NT2/D1 (cell line): Measurements from ENCODE around the gene DGAT2L6.
"Not testable (repeated sequence)": the region's sequence is repeated elsewhere in the genome, so short reads cannot be mapped to it uniquely, and the experiment has no call there.

Experiments
- DNase-seq: peaks from one replicate; pipeline ENCODE4 v3.0.0-alpha.2; 2011; ENCODE audit warnings: low read depth, low spot score
- H3K27me3 ChIP-seq: 2 replicates; pipeline ENCODE4 v1.6.0; 2011; ENCODE audit warnings: mild to moderate bottlenecking; ENCODE audit not compliant: insufficient read length, insufficient read depth
- H3K36me3 ChIP-seq: 2 replicates; pipeline ENCODE4 v1.6.1; 2011; ENCODE audit warnings: mild to moderate bottlenecking, low read length, mixed read lengths; ENCODE audit not compliant: insufficient read depth, insufficient read length
- H3K4me1 ChIP-seq: 2 replicates; pipeline ENCODE4 v1.5.1; 2011; ENCODE audit not compliant: insufficient read depth, insufficient read length
- H3K4me3 ChIP-seq: 2 replicates; pipeline ENCODE4 v1.5.1; 2011; ENCODE audit warnings: low read depth; ENCODE audit not compliant: insufficient read length
- H3K9ac ChIP-seq: 2 replicates; pipeline ENCODE4 v1.6.0; 2011; ENCODE audit warnings: low read depth; ENCODE audit not compliant: insufficient read length
- H3K9me3 ChIP-seq: 2 replicates; pipeline ENCODE4 v1.5.1; 2011; ENCODE audit warnings: mild to moderate bottlenecking, low read length; ENCODE audit not compliant: insufficient read depth
- SUZ12 ChIP-seq: IDR thresholded peaks from 2 replicates; pipeline ENCODE4 v1.6.1; 2011; ENCODE audit not compliant: insufficient read length, insufficient read depth; ENCODE audit errors: extremely low read depth
- YY1 ChIP-seq: IDR thresholded peaks from 2 replicates; pipeline ENCODE4 v1.6.1; 2011; ENCODE audit not compliant: insufficient read length, insufficient read depth
- ZNF274 ChIP-seq: IDR thresholded peaks from 2 replicates; pipeline ENCODE4 v1.6.1; 2011; ENCODE audit warnings: mild to moderate bottlenecking, low read depth, low read length

DGAT2L6 gene

DNA sequence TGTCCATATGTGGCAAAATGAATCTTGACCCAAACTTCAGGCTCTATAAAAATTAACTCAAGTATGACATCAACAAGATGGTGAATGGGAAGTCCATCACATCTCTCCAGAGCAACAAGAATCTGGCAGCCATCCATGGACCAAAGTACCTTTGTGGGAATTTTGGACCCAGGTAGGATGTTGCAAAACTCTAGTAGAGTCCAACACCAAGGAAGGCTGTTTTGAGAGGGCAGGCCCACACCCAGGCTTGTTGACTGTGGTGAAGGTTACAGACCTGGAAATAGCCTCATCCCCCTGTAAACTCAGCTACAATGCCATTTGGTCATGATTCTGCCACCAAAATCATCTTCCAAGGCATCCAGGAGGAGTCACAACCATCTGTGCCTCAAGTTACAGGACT lies 12.9 kb downstream of the DGAT2L6 start:
- Histone ChIP-seq H3K9ac (no peak overlapping the region), H3K27me3 (no peaks in the 10 kb centered on the region), H3K4me3 (no peak overlapping the region), H3K4me1 (no peaks in the 10 kb centered on the region), H3K36me3 (no peaks in the 10 kb centered on the region), H3K9me3 (no peaks in the 10 kb centered on the region)
- TF ChIP-seq ZNF274 (no peak), YY1 (no peak), SUZ12 (no peak)
- no peak for DNase-seq

DNA sequence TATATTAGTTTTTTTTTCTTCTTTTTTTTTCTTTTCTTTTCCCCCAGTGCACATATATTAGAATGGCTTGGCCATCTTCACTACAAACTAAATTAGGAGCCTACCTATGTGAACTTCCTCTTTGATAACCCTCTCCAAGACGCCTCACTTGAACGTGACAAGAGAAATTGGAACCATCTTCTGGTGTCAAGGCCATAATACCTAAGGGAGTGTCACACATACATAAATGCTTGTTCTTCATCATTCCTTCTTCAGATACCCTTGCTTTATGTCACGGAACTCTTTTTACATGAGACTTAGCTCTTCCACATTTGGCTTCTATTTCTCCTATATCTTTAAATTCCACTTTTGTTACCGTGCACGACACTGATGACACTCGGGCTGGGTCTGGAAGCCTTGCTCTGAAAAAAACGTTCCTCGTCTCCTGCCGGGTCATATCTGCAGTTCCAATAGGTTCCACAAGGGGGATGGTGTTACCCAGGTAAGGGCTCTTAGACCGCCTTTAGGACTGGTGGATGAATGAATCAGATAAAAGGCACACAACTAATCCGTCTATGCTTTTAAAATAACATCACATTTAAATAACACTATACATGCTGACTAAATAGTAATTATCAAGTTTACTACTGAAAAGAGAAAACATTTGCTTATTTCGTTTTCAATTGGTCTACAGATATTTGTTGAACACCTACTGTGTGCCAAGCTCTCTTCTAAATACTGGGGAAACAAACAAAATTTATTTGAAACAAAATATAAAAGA lies 19.9 kb downstream of the DGAT2L6 start:
- no peak overlapping the region for H3K4me3 ChIP-seq
- TF ChIP-seq YY1 = no peak
- no peak for TF ChIP-seq SUZ12
- TF ChIP-seq ZNF274 = no peak
- no peak overlapping the region for H3K9ac ChIP-seq
- no peaks in the 10 kb centered on the region for H3K36me3 ChIP-seq
- H3K9me3 ChIP-seq = no peaks in the 10 kb centered on the region
- H3K27me3 ChIP-seq = no peaks in the 10 kb centered on the region
- H3K4me1 ChIP-seq = no peaks in the 10 kb centered on the region
- peak; percentile 64 for DNase-seq

DNA sequence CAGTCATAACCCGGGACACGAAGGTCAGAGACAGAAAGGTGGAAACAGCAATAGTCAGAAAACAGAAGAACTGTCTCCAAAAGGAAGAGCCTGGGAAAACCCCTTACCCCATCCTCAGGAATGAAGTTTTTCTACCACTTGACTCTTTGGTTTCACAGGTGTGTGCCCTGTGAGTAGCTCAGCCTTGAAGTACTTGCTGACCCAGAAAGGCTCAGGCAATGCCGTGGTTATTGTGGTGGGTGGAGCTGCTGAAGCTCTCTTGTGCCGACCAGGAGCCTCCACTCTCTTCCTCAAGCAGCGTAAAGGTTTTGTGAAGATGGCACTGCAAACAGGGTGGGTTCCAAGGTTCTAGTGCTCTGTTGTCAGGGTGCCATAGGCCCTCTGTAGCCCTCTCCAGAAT lies 24.4 kb downstream of the DGAT2L6 start:
- H3K27me3 ChIP-seq = no peaks in the 10 kb centered on the region
- H3K9ac ChIP-seq = no peak overlapping the region
- TF ChIP-seq ZNF274 (no peak), SUZ12 (no peak), YY1 (no peak)
- no peaks in the 10 kb centered on the region for H3K4me1 ChIP-seq
- H3K9me3 ChIP-seq = no peaks in the 10 kb centered on the region
- H3K4me3 ChIP-seq = no peak overlapping the region
- no peak for DNase-seq
- no peaks in the 10 kb centered on the region for H3K36me3 ChIP-seq

DNA sequence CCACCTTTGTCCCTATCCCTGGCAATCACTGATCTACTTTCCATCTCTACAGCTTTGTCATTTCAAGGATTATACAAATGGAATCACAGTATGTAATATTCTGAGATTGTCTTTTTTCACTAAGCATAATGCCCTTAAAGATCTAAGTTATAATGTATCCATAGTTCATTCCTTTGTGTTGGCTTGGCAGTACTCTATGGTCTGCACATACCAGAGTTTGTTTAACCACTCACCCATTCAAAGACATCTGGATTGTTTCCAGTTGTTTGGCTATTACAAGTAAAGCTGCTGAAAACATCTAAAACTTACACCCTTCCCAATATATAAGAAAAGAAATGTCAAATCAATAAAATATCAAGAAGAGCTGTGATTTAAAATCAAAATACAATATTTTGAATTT lies 31.2 kb downstream of the DGAT2L6 start:
- Histone ChIP-seq H3K4me3 (no peak overlapping the region), H3K4me1 (no peaks in the 10 kb centered on the region), H3K9me3 (no peaks in the 10 kb centered on the region), H3K9ac (no peak overlapping the region), H3K36me3 (no peaks in the 10 kb centered on the region), H3K27me3 (no peaks in the 10 kb centered on the region)
- no peak for DNase-seq
- TF ChIP-seq YY1 = no peak
- TF ChIP-seq SUZ12 = no peak
- no peak for TF ChIP-seq ZNF274

DNA sequence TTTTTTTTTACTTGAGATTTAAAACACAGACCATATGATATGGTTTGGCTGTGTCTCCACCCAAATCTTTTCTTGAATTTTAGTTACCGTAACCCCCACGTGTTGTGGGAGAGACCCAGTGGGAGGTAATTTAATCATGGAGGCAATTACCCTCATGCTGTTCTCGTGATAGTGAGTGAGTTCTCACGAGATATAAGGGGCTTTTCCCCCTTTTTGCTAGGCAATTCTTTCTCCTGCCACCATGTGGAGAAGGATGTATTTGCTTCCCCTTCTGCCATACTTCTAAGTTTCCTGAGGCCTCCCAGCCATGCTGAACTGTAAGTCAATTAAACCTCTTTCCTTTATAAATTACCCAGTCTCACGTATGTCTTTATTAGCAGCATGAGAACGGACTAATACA lies 32.3 kb downstream of the DGAT2L6 start:
- not testable (repeated sequence) for H3K9ac ChIP-seq, H3K36me3 ChIP-seq, H3K4me3 ChIP-seq, H3K27me3 ChIP-seq, H3K9me3 ChIP-seq, H3K4me1 ChIP-seq, DNase-seq

DNA sequence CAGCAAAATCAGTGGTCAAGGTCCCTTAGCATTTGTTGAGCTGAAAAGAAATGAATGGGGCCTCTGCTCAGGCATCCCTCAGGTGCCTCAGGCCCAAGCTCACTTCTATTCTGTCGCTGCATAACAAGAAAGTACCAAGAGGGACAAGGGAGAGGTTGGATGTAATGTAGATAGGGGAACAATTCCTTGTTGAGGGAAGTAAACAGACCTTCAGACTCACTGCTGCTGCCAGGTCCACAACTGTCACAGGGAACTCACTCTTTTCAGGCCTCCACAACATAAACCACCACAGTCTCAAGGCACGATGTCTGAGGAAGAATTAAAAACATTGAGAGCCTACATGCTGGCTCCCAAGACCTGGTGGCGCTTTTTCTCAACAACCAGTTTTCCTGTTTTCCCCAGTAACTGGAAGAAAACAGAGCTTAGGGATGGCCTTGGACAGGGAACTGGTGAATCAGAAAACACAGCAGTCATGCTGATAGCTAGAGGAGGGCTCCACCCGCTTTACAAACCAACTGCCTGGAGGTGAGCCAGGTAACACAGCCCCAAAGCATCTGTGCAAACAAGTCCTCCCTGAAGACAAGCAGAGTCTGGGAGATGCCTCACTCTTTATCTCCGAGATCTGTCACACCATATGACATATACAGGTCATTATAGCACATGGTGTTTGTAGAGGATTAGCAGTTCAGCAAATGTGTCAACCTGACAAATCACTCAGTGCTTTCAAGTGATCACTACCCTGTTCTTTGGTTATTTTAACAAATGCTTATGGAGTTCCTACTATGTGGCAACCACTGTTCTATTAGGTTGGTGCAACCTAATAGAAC lies 42.9 kb downstream of the DGAT2L6 start:
- no peaks in the 10 kb centered on the region for H3K4me1 ChIP-seq
- H3K4me3 ChIP-seq = no peak overlapping the region
- no peak overlapping the region for H3K9ac ChIP-seq
- no peaks in the 10 kb centered on the region for H3K36me3 ChIP-seq
- H3K27me3 ChIP-seq = no peaks in the 10 kb centered on the region
- no peak for TF ChIP-seq YY1
- no peak for TF ChIP-seq SUZ12
- no peak for TF ChIP-seq ZNF274
- H3K9me3 ChIP-seq = peaks cover 12% of the 10 kb centered on the region
- DNase-seq = peak; percentile 8

DNA sequence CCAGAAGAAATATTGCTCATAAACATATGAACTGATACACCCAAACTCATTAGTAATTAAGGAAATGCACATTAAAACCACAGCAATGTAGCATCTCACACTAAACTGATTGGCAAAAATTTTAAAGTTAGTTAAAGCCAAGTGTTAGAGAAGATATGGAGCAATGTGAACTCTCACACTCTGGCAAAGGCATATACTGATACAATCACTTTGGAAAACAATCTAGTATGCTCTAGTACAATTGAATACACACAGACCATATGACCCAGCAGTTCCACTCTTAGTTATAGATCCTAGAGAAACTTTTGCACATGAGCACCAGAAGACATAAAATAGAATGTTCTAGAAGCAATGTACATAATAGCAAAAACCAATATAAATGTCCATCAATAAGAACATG lies 48.8 kb downstream of the DGAT2L6 start:
- H3K36me3 ChIP-seq = no peaks in the 10 kb centered on the region
- H3K4me1 ChIP-seq = no peaks in the 10 kb centered on the region
- no peak for TF ChIP-seq YY1
- TF ChIP-seq ZNF274 = no peak
- TF ChIP-seq SUZ12 = no peak
- no peak overlapping the region for H3K4me3 ChIP-seq
- no peaks in the 10 kb centered on the region for H3K9me3 ChIP-seq
- no peak for DNase-seq
- no peak overlapping the region for H3K9ac ChIP-seq
- H3K27me3 ChIP-seq = no peaks in the 10 kb centered on the region
